Stimulated activated naive CD8-positive, alpha-beta T cell treated with anti-CD3 and anti-CD28 coated beads, Interleukin-15, Interleukin-2, amounts not matched to agents 100 U/mL and 50 U/mL, for 24 hours (primary cell): ENCODE data around the gene ANKRD13B.
"Not testable (repeated sequence)": the region's sequence is repeated elsewhere in the genome, so short reads cannot be mapped to it uniquely, and the experiment has no call there.

ENCODE experiments used
- ATAC-seq: fragments of 150-1000 bp; cut with Tn5 transposase; one replicate; pipeline ENCODE4 v1.10.0; 2021
- DNase-seq: peaks from one replicate; pipeline ENCODE4 v3.0.0; 2021

The ANKRD13B gene

DNA sequence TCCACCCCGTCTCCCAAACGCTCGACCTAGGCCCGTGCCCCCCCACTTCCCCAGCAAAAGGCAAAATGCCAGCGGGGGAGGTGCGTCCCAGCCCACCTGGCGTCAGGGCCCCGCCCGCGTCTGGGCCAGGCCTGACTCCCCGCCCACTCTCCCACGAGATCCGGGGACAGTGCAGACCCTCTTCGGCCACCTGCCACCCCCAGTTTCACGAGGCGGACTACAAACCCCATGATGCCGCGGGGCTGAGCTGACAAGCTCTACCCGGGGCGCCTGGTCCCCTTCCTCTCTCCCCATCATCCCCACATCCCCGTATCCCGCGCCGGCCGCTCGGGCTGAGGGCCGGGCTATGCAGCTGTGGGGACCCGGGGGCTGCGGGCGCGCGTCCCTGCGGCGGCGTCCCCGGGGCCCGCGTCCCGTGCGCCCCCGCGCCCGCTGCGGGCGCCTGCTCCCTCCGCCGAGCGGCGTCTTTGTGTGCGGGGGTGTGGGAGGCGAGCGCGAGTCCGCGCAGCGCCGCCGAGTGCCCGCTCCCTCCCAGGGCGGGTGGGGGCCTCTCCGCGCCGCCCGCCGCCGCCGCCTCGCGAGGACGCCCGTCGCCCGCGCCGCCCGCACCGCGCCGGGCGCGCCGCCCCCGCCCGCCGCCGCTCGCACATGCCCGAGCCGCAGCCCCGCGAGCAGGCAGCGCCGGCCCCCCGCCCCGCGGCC, at the start of gene ANKRD13B:
TSS of gene ANKRD13B (plus strand) at position 283 of the 702 bp plus-strand sequence. CDS start 490 bp downstream, outside the sequence.
- DNase-seq (peak; percentile 70), ATAC-seq (no peak)

DNA sequence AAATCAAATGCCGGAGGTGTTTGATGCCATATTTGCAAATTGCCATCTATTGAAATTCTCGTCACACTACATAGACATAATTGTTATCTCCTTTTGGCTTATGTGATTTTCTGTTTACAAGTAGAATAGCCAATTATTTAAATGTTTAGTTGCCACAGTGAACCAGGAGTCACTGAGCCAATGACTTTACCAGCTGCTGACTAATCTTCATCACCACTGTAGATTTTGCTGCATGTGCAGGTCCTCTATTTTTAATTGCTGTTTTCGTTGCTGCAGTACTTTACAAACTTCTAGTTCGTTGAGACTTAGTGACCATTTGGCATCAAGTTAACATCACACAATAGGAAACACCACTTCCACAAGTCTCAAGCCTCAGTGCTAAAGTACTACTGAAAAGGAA, 48.9 kb upstream of the ANKRD13B start:
- no peak for DNase-seq
- no peak for ATAC-seq

DNA sequence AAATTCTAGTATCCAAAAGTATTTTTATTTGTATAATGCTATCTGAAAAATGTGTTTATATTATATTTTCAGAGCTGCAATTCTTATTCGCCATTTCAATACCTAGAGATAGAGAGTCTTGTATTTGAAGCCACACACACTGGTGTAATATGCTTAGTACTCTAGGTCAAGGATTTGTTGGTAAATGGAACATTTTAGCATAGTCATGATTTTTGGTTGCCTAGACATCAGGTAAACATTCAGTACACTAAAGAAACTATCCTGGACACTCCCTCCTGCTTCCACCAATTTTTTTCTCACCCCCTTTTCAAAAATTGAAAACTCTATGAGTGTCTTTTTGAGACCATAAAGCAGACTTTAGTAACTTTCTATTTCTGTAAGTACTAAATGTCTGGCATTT, 46.8 kb upstream of the ANKRD13B start:
- no peak for DNase-seq

DNA sequence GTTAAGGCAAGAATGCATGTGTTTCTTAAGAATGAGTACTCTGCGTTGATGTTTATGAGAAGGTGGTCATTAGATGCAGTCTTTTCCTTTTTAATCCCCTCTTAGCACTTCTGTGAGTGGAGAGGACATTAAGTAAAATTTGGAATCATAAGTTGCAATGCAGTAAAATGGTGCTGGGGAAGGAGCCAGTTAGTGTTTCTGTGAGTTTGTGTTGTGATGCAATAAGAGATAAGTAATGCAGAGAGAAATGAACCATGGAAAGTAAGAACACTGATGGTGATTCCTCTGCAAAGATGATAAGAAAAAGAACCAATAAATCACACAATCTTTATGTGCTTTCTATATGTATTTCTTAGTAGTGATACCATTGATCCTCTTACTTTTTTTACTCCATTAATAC, 46.1 kb upstream of the ANKRD13B start:
- DNase-seq, result no peak
- no peak for ATAC-seq

More for the DNA sequence above, 46.8 kb upstream of the ANKRD13B start:
- ATAC-seq, result no peak

DNA sequence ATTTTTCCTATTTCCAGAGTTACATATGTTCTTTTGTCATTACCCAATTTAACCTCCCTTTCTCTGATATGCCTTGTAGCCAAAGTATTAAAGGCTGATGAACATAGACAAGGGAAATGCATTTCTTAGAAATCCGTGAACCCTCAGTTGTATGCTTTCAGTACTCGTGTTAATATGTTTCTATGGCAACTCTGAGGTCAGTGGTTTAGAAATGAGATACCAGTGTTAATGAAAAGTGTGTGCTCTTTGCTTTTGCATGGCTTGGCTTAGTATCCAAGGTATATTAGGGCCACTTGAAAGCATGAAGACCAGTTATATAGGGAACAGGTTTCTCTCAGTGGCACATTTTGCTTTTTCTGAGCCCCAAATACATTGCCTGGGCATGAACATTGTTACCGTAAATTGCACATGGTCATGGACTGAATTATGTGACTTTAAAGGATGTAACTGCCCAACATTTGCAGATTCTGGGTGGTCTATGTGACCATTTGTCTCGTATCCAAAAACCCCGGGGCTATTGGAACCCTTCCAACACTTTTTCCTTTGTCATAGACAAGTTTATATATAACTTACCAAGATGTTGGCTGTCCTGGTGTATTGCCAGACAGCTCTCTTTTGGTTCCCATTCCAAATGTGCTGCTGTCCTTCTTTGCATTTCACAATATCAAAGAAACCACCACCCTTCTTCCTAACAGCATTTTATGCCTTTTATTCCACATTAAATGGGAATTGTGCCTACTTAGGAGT, 43.6 kb upstream of the ANKRD13B start:
- ATAC-seq, result peak; percentile 32
- DNase-seq, result no peak

DNA sequence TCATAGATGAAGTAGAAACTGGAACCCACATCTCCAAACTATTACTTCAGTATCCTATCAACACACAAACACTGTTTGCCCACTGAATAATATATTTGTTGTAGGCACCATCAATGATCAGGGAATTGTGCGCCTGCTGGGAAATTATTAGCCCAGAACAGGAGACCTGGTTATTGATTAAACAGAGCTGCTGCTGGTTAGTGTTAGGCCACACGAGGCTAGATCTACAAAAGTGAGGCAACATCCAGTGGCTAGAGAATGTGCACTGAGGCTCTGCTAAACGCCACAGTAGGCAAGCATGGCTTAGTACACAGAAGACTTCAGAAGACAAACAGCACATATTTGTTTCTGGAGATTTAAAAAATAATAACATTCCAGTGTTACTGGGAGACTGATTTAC, 37.1 kb upstream of the ANKRD13B start:
- no peak for ATAC-seq

DNA sequence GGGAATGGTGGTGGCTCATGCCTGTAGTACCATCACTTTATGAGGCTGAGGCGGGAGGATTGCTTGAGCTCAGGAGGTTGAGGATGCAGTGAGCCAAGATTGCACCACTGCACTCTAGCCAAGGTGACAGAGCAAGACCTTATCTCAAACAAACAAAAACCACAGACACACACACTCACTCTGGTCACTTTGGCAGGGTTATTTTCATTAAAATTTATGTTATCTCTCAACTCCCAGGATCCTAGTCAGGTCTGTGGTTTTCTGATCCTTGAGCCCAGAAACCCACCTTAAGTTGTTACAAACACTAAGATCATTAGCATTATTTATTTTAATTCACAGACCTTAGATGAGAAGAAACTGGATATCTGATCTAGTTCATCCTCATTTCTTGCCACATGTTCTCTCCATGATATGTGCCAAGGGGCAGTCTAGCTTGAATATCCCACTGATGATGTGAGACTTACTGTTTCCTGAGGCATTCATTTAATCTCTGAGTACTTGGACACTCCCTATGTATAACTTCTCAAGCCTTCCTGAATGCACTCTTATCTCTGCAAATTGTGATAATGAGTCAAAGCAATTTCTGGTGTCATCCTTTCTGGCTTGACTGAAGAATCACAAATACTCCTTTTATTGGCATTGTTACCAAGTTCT, 35.7 kb upstream of the ANKRD13B start:
- DNase-seq (no peak), ATAC-seq (no peak)

More for the DNA sequence above, 37.1 kb upstream of the ANKRD13B start:
- no peak for DNase-seq

DNA sequence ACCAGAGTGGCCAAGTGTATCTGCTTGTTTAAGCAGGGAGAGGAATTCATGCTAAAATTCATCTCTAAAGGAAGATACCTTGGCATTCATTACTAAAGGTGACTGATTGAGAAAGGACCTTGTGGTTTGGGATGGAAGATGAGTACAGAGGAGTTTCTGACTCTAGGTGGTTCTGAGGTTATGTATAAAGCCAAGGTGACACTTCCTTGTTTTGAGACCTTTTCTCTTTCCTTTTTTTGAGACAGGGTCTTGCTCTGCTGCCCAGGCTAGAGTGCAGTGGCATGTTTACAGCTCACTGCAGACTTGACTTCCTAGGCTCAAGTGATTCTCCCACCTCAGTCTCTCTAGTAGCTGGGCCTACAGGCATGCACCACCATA, 35.2 kb upstream of the ANKRD13B start:
- peak; percentile 62 for ATAC-seq
- no peak for DNase-seq

DNA sequence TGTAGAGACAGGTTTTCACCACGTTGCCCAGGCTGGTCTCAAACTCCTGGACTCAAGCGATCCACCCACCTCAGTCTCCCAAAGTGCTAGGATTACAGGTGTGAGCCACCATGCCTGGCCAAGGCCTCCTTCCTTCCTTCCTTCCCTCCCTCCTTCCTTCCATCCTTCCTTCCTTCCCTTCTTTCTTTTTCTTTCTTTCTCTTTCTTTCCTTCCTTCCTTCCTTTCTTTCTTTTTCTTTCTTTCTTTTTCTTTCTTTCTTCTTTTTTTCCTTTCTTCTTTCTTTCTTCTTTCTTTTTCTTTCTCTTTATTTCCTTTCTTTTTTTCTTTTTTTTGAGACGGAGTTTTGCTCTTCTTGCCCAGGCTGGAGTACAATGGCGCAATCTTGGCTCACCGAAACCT, 34.8 kb upstream of the ANKRD13B start:
- DNase-seq, ATAC-seq: not testable (repeated sequence)

DNA sequence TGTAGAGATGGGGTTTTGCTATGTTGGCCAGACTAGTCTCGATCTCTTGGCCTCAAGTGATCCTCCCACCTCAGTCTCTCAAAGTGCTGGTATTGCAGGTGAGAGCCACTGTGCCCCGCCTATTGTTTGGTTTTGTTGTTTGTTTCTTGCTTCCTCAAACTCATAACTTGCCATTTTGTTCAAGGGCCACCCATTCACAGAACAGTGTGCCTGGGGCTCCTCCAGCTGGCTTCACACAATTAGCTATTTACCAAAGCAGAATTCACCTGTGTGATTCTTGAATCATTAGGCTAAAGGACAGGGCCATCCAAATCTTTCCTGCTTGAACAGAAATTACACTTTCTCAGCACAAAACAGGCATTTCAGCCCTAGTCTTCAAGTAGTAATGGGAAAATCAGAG, 33.3 kb upstream of the ANKRD13B start:
- DNase-seq (no peak), ATAC-seq (no peak)

DNA sequence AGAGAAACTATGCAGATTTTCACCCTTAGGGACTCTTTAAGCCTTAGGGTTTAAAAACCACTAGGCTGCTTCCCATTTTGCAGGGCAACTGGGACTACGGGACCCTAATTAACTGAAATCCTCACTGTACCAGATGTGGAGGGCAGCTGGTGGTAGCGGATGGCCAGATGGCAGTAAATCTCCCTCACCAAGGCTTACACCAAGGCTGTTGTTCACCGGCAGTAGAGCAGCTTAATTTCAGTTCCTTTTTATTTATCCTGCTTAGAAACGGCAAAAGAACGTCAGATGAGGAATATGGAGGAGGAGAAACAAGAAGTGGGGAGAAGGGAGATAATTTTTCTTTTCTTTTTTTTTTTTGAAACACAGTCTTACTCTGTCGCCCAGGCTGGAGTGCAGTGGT, 32.6 kb upstream of the ANKRD13B start:
- DNase-seq (no peak), ATAC-seq (no peak)

DNA sequence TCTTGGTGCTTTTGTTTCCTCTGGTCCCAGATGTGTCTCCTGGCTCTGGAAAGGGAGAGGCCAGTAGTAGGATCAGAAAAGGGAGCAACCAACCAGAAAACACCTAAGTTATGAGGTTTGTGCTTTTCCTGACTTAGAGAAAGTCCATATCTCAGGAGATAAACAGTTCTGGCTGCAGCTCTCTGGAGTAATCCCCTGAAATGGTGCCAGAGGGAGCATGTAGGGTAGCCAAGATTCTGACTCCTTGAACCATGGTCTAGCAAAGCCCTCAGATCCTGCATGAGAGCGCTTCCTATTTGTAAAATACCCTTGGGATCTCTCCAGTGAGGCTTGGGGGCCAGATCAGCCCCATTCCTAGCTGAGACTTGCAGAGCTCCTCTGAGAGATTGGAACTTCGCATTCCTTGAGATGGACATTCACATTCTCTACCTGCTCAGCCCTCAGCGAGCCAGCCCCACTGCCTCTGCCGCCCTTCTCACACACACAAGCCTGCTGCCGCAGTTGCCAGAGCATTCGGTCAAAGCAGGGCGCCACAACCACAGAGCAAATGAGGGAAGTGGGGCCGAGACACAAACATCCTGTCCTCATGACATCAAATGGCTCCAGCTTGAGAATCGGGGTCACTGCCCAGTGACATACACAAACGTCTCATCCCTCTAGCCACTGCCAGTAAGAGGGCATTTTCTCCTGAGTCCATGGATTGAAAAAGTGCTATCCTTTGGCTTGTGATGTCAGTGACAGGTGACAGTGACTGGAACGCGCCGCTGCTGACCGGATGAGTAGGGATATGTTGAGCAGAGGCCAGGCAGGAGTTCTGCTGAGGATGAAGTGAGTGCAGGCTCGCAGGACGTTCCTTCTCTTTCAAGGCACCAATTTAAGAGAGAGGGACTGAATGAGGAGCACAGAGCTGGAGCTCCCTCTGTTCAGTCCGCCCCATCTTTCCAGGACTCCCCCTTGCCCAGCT, 31.1 kb upstream of the ANKRD13B start:
- no peak for DNase-seq
- no peak for ATAC-seq

DNA sequence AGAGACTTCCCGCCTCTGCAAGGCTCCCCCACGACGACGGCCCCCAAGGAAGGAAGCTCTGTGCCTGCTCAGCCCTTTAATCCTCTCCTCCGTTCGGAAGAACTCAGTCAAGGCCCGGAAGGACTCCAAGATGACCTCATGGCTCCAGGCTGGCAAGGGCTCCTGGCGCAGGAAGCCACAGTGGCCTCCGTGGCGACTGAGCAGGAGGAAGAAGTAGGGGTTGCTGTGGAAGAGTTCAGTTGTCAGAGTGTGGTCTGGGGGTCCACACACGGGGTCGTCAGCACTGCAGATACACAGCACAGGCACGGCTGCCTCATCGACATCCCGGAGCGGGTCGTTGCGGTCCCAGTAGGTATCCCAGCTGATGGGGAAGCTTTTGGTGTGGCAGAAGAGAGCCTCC, 30.3 kb upstream of the ANKRD13B start:
- DNase-seq, result no peak
- no peak for ATAC-seq

DNA sequence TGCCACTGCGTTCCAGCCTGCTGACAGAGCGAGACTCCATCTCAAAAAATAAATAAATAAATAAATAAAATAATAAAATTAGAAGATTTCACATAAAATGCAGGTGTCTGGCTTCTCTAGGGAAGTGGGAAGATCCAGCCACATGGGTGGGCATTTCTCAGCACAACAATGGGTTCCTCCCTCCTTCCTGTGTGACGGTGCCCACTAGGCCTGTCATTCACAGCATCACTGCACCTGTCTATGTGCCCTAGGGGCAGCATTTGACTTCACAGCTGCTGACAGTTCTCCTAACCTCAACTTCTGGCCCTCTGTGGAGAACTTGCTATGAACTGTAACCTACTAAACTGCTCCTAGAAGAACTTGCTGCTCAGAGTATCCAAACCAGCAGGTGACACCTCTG, 29.1 kb upstream of the ANKRD13B start:
- ATAC-seq (no peak), DNase-seq (no peak)

DNA sequence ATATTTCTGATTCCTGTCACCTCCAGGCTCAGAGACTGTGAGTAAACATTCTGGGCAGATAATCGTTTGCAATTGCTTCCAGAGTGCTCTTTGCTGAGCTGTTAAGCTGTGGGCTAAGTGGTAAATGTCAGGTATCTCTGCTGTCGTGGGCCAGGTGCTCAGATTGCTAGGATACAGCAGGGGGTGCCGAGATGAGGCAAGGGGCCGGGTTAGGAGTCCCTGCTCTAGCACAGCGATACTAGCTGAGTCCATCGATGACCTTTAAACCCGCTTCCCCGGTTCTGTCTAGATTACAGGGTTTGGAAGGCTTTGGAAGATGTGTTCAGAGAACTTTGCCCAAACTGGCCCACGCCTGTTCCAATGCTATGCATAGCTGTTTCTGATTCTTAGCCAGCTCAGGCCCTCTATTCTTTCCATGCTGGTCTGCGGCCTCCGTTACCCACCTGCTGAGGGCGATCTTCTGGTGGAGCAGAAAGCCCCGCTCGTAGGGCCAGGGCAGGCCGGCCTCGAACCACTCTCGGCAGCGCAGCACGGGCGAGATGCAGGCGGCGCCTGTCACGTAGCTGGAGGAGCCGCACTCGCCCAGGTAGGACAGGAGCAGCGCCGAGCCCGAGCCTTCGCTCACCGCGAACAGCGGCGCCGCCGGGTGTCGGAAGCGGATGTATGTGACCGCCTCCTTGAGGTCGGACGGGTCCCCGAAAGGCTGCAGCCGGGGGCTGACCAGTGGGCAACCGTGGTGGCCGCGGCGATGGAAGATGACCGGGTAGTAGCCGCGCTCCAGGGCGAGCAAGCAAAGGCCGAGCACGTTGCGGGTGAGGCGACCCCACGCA, 27.1 kb upstream of the ANKRD13B start:
- peak; percentile 8 for ATAC-seq
- peak; percentile 66 for DNase-seq

DNA sequence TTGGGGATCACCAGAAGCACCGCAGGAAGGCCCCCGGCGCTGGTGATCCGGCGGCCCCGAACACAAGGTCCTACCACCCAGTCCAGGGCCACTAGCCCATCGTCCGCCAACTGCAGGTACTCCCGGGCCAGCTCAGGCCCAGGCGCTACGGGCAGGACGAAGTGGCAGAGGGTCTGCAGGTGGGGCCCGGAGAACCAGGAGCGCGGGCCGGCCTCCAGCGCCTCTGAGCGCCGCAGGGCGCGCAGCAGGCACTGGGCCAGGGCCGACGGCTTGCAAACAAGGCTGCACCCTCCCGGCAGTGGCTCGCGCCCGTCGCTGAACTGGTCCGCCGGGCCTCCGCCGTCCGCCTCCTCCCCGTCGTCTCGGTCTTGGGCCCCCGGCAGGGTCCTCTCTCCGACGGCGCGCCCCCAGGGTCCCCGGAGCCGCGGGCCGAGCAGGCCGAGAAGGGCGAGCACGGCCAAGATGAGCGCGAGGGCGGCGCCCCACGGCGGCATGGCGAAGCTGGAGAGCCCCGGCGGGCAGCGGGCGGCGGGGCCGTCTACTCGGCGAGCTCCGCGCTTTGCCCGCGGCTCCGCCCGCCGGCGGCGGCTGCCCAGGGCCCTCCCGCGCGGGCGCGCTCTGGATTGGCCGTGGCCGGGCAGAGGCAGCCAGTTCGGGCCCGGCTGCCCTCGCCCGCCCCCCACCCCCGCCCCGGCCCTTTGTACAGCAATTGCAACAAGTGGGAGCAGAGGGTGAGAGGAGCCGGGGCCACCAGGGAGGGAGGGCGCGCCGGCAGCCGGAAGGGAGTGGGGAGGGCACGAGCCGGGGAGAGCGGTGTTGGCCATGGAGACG, 26.2 kb upstream of the ANKRD13B start, which contains the start of gene ABHD15:
TSS of gene ABHD15 (minus strand) at position 565 of the 831 bp plus-strand sequence. CDS start at position 494, 71 bp downstream.
- ATAC-seq (peak; percentile 43), DNase-seq (peak; percentile 73)

DNA sequence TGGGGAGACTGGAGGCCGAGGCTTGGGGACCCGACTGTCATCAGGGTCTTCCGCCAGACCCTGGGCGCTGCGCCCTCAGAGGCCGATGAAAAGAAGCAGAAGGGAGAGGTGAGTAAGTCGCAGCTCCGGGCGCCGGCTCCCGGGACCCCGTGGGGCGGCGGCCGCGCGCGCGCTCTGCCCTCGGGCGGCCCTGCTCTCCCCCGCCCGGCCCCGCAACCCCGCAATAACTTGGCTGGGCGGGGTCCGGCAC, 25.7 kb upstream of the ANKRD13B start:
- no peak for DNase-seq
- peak; percentile 0 for ATAC-seq

DNA sequence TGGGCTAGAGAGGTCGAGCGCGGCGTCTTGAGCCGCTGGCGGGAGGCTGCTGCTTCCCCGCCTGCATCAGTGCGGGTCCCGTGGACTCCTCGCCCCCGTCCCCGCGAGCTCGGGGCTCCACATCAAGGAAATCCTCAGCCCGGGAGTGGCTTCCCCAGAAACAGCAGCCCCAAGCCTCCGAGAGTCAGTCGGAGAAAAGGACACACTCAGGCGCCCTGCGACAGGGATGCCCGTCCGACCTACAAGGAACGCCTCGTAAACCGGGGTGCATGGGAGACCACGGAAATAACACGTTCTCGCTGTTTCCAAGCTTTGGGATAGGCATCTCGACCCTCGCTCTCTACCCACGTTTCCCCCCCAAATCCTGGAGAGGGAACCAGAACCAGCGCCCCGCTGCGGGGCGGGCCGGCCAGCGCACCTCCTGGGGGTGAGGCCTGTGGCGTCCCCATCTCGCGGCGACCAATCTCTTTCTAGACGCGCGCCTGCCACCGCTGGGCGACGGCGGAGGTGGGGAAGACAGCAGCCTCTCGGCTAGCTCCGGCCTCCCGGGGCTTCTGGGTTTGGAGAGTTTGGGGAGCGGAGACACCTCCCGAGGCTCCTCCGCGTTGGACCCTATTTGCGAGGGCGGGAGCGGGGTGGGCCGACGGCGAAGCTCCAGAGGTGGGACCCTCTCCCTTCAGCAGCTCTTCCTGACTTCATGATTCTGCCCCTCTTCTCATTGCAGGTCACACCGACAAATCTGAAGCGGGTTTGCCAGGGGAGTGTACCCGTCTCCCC, 25.2 kb upstream of the ANKRD13B start:
- DNase-seq (peak; percentile 85), ATAC-seq (peak; percentile 51)
